B cell (primary cell): ENCODE results near the gene UCKL1. TPM values are rescaled to one million over a fixed set of nuclear protein-coding genes. Genes with fewer than 3 reads are reported as not detected.

ENCODE experiments used
- ATAC-seq: fragments of 200-7000 bp; cut with Tn5 transposase; one replicate; pipeline ENCODE4 v1.10.0; 2021; ENCODE audit warnings: low read depth, mild to moderate bottlenecking, moderate number of reproducible peaks, moderate library complexity
- CTCF ChIA-PET: fragments of 350-600 bp; sonication (Branson Sonifier 250); formaldehyde crosslinking; loops from one replicate; lab custom pipeline; 2021; ENCODE audit warnings: antibody characterized with exemption, inconsistent platforms; lab: Charles Lee
- POLR2A ChIA-PET: fragments of 350-600 bp; sonication (Branson Sonifier 250); formaldehyde crosslinking; loops from one replicate; lab custom pipeline; 2021; ENCODE audit warnings: antibody characterized with exemption; lab: Charles Lee
- DNase-seq: peaks from one replicate; pipeline ENCODE4 v3.0.0; 2013
- H2AFZ ChIP-seq: 2 replicates; pipeline ENCODE4 v1.6.1; 2012; ENCODE audit warnings: mild to moderate bottlenecking, low read depth, low read length; ENCODE audit not compliant: insufficient read depth, poor library complexity, severe bottlenecking
- H3K27ac ChIP-seq, 2 donors: 1 replicate in 1 of 2; 2 replicates in 1 of 2; pipeline ENCODE4 v1.5.1; 2012 to 2013; ENCODE audit warnings: low read length in 2 of 2, mild to moderate bottlenecking in 2 of 2, moderate library complexity in 1 of 2
- H3K27me3 ChIP-seq, 4 experiments: fragments of 200-600 bp in 1 of 4; sonication (generic) in 1 of 4; replicated peaks in 1 of 4; 1 replicate in 2 of 4; 2 replicates in 2 of 4; pipeline versions ENCODE4 v1.6.1 to v1.7.0; 2013 to 2016; ENCODE audit warnings: low read length in 3 of 4, mild to moderate bottlenecking in 2 of 4, mixed read lengths in 1 of 4, moderate library complexity in 1 of 4; ENCODE audit not compliant: insufficient read depth in 4 of 4, control insufficient read depth in 3 of 4; ENCODE audit errors: control extremely low read depth in 1 of 4
- H3K36me3 ChIP-seq, 2 experiments: replicated peaks in 1 of 2; 1 replicate in 1 of 2; 2 replicates in 1 of 2; pipeline versions ENCODE4 v1.6.1 to v1.7.1; 2013; ENCODE audit warnings: low read length in 1 of 2; ENCODE audit not compliant: insufficient read depth in 2 of 2, control insufficient read depth in 1 of 2; ENCODE audit errors: control extremely low read depth in 1 of 2, extremely low read depth in 1 of 2
- H3K4me1 ChIP-seq, 2 donors: fragments of 200-600 bp in 1 of 2; sonication (generic) in 1 of 2; 1 replicate in 1 of 2; 2 replicates in 1 of 2; pipeline versions ENCODE4 v1.5.1 to v1.6.1; 2013 to 2017; ENCODE audit warnings: low read length in 2 of 2; ENCODE audit not compliant: control insufficient read depth in 2 of 2, insufficient read depth in 2 of 2
- H3K4me2 ChIP-seq: replicated peaks from 2 replicates; pipeline ENCODE3; 2012; ENCODE audit warnings: mild to moderate bottlenecking, low read depth, low read length; ENCODE audit not compliant: poor library complexity, severe bottlenecking
- H3K4me3 ChIP-seq, 5 experiments: fragments of 200-600 bp in 1 of 5; sonication (generic) in 1 of 5; 1 replicate in 3 of 5; 2 replicates in 2 of 5; pipeline versions ENCODE4 v1.5.1 to v1.7.0; 2011 to 2016; ENCODE audit warnings: low read length in 4 of 5, mild to moderate bottlenecking in 4 of 5, low read depth in 2 of 5, control low read depth in 1 of 5, moderate library complexity in 1 of 5; ENCODE audit not compliant: insufficient read depth in 1 of 5; ENCODE audit errors: control extremely low read depth in 1 of 5, extremely low read depth in 1 of 5
- H3K79me2 ChIP-seq: fragments of 200-600 bp; sonication (generic); one replicate; pipeline ENCODE4 v1.6.0; 2016; ENCODE audit warnings: low read length; ENCODE audit not compliant: control insufficient read depth, insufficient read depth
- H3K9ac ChIP-seq: fragments of 200-600 bp; sonication (generic); 2 replicates; pipeline ENCODE4 v1.6.1; 2017; ENCODE audit warnings: mild to moderate bottlenecking, low read length, moderate library complexity
- H3K9me3 ChIP-seq, 3 donors: one replicate each; pipeline versions ENCODE4 v1.6.1 to v1.7.1; 2013; ENCODE audit warnings: low read length in 2 of 3; ENCODE audit not compliant: control insufficient read depth in 2 of 3, insufficient read depth in 1 of 3; ENCODE audit errors: control extremely low read depth in 1 of 3
- H4K20me1 ChIP-seq: 2 replicates; pipeline ENCODE4 v1.6.0; 2012; ENCODE audit warnings: mild to moderate bottlenecking, low read length; ENCODE audit not compliant: insufficient read depth, control insufficient read depth, poor library complexity, severe bottlenecking
- H3K27ac Mint-ChIP-seq: one replicate; pipeline ENCODE4 v1.8.0; 2021; ENCODE audit warnings: mixed read lengths
- H3K27me3 Mint-ChIP-seq: one replicate; pipeline ENCODE4 v1.8.0; 2021; ENCODE audit warnings: mixed read lengths
- H3K4me1 Mint-ChIP-seq: one replicate; pipeline ENCODE4 v1.8.0; 2021; ENCODE audit warnings: mixed read lengths
- H3K4me3 Mint-ChIP-seq: one replicate; pipeline ENCODE4 v1.8.0; 2021; ENCODE audit warnings: mixed read lengths
- H3K9me3 Mint-ChIP-seq: one replicate; pipeline ENCODE4 v1.8.0; 2022; ENCODE audit warnings: mixed read lengths; ENCODE audit not compliant: insufficient read depth
- EZH2 ChIP-seq: IDR thresholded peaks from 2 replicates; pipeline ENCODE4 v1.6.1; 2012; ENCODE audit warnings: borderline replicate concordance, low read depth, mild to moderate bottlenecking, moderate library complexity, low read length; ENCODE audit not compliant: insufficient read depth, poor library complexity, severe bottlenecking
- WGBS: methylation state at CpG from one replicate; pipeline ENCODE4 v1.1.5; 2013; ENCODE audit warnings: missing lambda C conversion rate; ENCODE audit not compliant: insufficient coverage; 5-methylcytosine and 5-hydroxymethylcytosine counted together
- intact Hi-C: fragments of 100-400 bp; cut with micrococcal nuclease; formaldehyde crosslinking; loops from one replicate; pipeline ENCODE4 v1.10.0; 2022
- polyA plus RNA-seq: library from polyadenylated mRNA; depleted of rRNA; stranded (reverse); fragments of >200 nt; gene quantifications from 2 replicates; pipeline ENCODE4 v1.2.3, GENCODE V29; 2012
- total RNA-seq, 2 donors: library from RNA; stranded (reverse); fragments of 120-200 nt in 1 of 2; gene quantifications; 1 replicate in 1 of 2; 2 replicates in 1 of 2; pipeline versions ENCODE4 v1.2.3 to v1.2.4, GENCODE V29; 2013 to 2022
- TF ChIP-seq, protein P1 (sequence below): fragments of 200-600 bp; IDR thresholded peaks from one replicate; pipeline ENCODE4 v1.8.0; 2022; ENCODE audit warnings: antibody characterized with exemption, mild to moderate bottlenecking

UCKL1 gene
- total and polyA plus RNA-seq, 2 donors (not counting 1 experiment from before 2014, with no cell fraction given) = 106 to 199 TPM

DNA sequence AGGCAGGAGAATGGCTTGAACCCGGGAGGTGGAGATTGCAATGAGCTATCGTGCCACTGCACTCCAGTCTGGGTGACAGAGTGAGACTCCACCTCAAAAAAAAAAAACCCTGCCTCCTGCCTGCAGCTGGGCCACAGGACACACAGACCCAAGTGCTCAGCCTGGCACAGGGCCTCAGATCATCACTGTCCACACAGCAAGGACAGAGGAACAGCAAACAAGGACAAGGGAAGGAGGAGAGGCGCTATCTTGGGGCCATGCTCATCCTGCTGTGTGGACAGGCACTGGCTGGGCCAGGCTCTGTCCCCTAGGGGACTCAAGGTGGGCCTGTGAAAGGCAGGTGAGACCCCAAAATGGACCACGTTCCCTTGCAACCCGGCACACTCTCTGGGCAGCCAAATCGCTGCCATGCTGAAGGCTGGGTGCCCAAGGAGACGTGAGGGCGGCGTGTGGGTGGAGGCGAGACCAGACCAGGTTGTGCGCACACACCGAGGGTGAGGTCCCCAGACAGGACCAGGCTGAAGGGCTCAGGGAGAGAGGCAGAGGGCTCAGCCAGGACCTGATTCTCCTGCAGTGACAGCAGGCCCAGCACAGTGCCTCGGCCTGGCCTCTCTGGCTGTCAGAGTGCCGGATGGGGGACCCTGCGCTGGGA is 9.1 kb downstream of the UCKL1 start:
- DNase-seq = no peak
- peak overlapping the region; percentile 80 for H3K27ac Mint-ChIP-seq
- H4K20me1 ChIP-seq = peaks cover 99% of the 10 kb centered on the region

More for the DNA sequence above, 9.1 kb downstream of the UCKL1 start:
- no peaks in the 10 kb centered on the region for H3K27me3 ChIP-seq
- WGBS = 91% methylated on average over 15 of the region's 15 CpGs
- H3K4me3 ChIP-seq = no peak overlapping the region
- Mint-ChIP-seq H3K9me3 (no peaks in the 10 kb centered on the region), H3K4me3 (peak overlapping the region; percentile 90), H3K27me3 (no peaks in the 10 kb centered on the region), H3K4me1 (peaks cover 52% of the 10 kb centered on the region)
- H3K27ac ChIP-seq = no peak overlapping the region
- intact Hi-C loops = no loop called here
- POLR2A ChIA-PET = interaction anchor here (0.7 kb wide), 1 partner anchor 9 kb away, joined by 3 read pairs; no protein-coding TSS in a partner anchor
- ATAC-seq = no peak
- H3K4me2 ChIP-seq = peak overlapping the region; percentile 95
- H3K79me2 ChIP-seq = peaks cover 97% of the 10 kb centered on the region
- no peak overlapping the region for H2AFZ ChIP-seq
- CTCF ChIA-PET = interaction anchor here (0.6 kb wide), 1 partner anchor 10 kb away, joined by 3 read pairs; no protein-coding TSS in a partner anchor
- peaks cover 0 to 5% (median 0%) of the 10 kb centered on the region in 3 donors for H3K9me3 ChIP-seq
- H3K9ac ChIP-seq = no peak overlapping the region
- TF ChIP-seq, protein P1, sequence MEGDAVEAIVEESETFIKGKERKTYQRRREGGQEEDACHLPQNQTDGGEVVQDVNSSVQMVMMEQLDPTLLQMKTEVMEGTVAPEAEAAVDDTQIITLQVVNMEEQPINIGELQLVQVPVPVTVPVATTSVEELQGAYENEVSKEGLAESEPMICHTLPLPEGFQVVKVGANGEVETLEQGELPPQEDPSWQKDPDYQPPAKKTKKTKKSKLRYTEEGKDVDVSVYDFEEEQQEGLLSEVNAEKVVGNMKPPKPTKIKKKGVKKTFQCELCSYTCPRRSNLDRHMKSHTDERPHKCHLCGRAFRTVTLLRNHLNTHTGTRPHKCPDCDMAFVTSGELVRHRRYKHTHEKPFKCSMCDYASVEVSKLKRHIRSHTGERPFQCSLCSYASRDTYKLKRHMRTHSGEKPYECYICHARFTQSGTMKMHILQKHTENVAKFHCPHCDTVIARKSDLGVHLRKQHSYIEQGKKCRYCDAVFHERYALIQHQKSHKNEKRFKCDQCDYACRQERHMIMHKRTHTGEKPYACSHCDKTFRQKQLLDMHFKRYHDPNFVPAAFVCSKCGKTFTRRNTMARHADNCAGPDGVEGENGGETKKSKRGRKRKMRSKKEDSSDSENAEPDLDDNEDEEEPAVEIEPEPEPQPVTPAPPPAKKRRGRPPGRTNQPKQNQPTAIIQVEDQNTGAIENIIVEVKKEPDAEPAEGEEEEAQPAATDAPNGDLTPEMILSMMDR = no peak
- no peak for TF ChIP-seq EZH2
- H3K36me3 ChIP-seq = peaks cover 0 to 37% of the 10 kb centered on the region in 2 experiments
- peaks cover 54 to 58% of the 10 kb centered on the region in 2 donors for H3K4me1 ChIP-seq
